Stimulated activated CD4-positive, alpha-beta T cell treated with anti-CD3 and anti-CD28 coated beads, Interleukin-1b, Interleukin-23, amount 100 ng/mL, for 4 hours (primary cell): ENCODE data around the gene POU2AF1.

Experiments
- DNase-seq, 2 donors: peaks; one replicate each; pipeline ENCODE4 v3.0.0-alpha.2; 2020; ENCODE audit warnings: low read depth in 2 of 2

The POU2AF1 gene

GRCh38 chr11:111347723-111348115 is 31.4 kb downstream of the POU2AF1 start:
- no peak for DNase-seq

GRCh38 chr11:111347002-111347722 is 31.9 kb downstream of the POU2AF1 start:
- DNase-seq, result no peak

- DNase-seq, result no peak
Measured at GRCh38 chr11:111344032-111344431, 35.0 kb downstream of the POU2AF1 start.

GRCh38 chr11:111342329-111342728 is 36.7 kb downstream of the POU2AF1 start:
- DNase-seq, result no peak

GRCh38 chr11:111339758-111340388 is 39.2 kb downstream of the POU2AF1 start:
- no peak for DNase-seq

- DNase-seq, result no peak
Measured at GRCh38 chr11:111336582-111337256, 42.4 kb downstream of the POU2AF1 start.

GRCh38 chr11:111336062-111336461 is 43.0 kb downstream of the POU2AF1 start:
- DNase-seq, result no peak

GRCh38 chr11:111335549-111335948 is 43.5 kb downstream of the POU2AF1 start:
- no peak for DNase-seq

- no peak for DNase-seq
Measured at GRCh38 chr11:111334532-111335502, 44.3 kb downstream of the POU2AF1 start.

GRCh38 chr11:111331711-111332479 is 47.2 kb downstream of the POU2AF1 start:
- no peak for DNase-seq

GRCh38 chr11:111330234-111330893 is 48.7 kb downstream of the POU2AF1 start:
- no peak for DNase-seq

GRCh38 chr11:111329306-111330204 is 49.5 kb downstream of the POU2AF1 start:
- DNase-seq, result no peak

GRCh38 chr11:111327908-111328624 is 51.0 kb downstream of the POU2AF1 start:
- DNase-seq, result no peak

- no peak for DNase-seq
Measured at GRCh38 chr11:111326824-111327223, 52.3 kb downstream of the POU2AF1 start.

- no peak for DNase-seq
Measured at GRCh38 chr11:111325259-111325658, 53.8 kb downstream of the POU2AF1 start.

- no peak for DNase-seq
Measured at GRCh38 chr11:111324277-111324720, 54.8 kb downstream of the POU2AF1 start.

GRCh38 chr11:111322534-111322933 is 56.5 kb downstream of the POU2AF1 start:
- no peak for DNase-seq

GRCh38 chr11:111320728-111321568 is 58.1 kb downstream of the POU2AF1 start:
- no peak for DNase-seq
